Gastroesophageal sphincter (tissue), 3 donors: ENCODE measurements around the gene SLFNL1.

Experiments
- CTCF ChIP-seq, 4 experiments: fragments of 200-600 bp in 2 of 4; fragments of 450-650 bp in 2 of 4; sonication (generic) in 1 of 4; IDR thresholded peaks; one replicate each; pipeline ENCODE4 v1.5.1; 2017 to 2019; ENCODE audit warnings: antibody characterized with exemption in 4 of 4, mild to moderate bottlenecking in 2 of 4, moderate library complexity in 2 of 4
- EP300 ChIP-seq: sonication (generic); formaldehyde crosslinking; IDR thresholded peaks from one replicate; pipeline ENCODE4 v1.6.1; 2017; ENCODE audit warnings: antibody characterized with exemption, mild to moderate bottlenecking

- TF ChIP-seq CTCF (IDR thresholded peaks at IDR 0.05) (no peak), EP300 (no peak)
These were observed 2.2 kb downstream of the SLFNL1 start for GRCh38 chr1:41019353-41019745.
